CD4-positive, CD25-positive, alpha-beta regulatory T cell (primary cell): ENCODE measurements around the gene OR4N5. TPM values are rescaled to one million over a fixed set of nuclear protein-coding genes. Genes with fewer than 3 reads are reported as not detected.

Source experiments
- ATAC-seq, 2 donors: fragments of 150-1000 bp; cut with Tn5 transposase; one replicate each; pipeline ENCODE4 v1.10.0; 2021; ENCODE audit warnings: low read depth in 2 of 2, moderate number of reproducible peaks in 2 of 2, moderate library complexity in 1 of 2
- DNase-seq, 3 donors: peaks; one replicate each; pipeline versions ENCODE4 v3.0.0 to v3.0.0-alpha.2; 2012 to 2022; ENCODE audit warnings: mixed read lengths in 1 of 3
- H3K27ac ChIP-seq: one replicate; pipeline ENCODE4 v1.7.0; 2013; ENCODE audit warnings: mild to moderate bottlenecking, low read length; ENCODE audit not compliant: insufficient read depth, poor library complexity, severe bottlenecking
- H3K27me3 ChIP-seq: one replicate; pipeline ENCODE4 v1.7.0; 2013; ENCODE audit warnings: low read length; ENCODE audit not compliant: control insufficient read depth, insufficient read depth
- H3K36me3 ChIP-seq: one replicate; pipeline ENCODE4 v1.7.0; 2013; ENCODE audit warnings: mild to moderate bottlenecking, low read length, moderate library complexity; ENCODE audit not compliant: control insufficient read depth, insufficient read depth
- H3K4me1 ChIP-seq: 2 replicates; pipeline ENCODE4 v1.7.0; 2013; ENCODE audit warnings: mild to moderate bottlenecking, low read length; ENCODE audit not compliant: insufficient read depth, control insufficient read depth, poor library complexity, severe bottlenecking
- H3K4me3 ChIP-seq: one replicate; pipeline ENCODE4 v1.7.0; 2013; ENCODE audit warnings: low read depth, mild to moderate bottlenecking, low read length, moderate library complexity
- H3K9me3 ChIP-seq, 2 experiments: 1 replicate in 1 of 2; 2 replicates in 1 of 2; pipeline ENCODE4 v1.7.0; 2013; ENCODE audit warnings: low read length in 2 of 2, mild to moderate bottlenecking in 1 of 2, moderate library complexity in 1 of 2; ENCODE audit not compliant: control insufficient read depth in 2 of 2
- H3K27ac Mint-ChIP-seq, 3 donors: one replicate each; pipeline ENCODE4 v1.8.0; 2020 to 2022; ENCODE audit warnings: mild to moderate bottlenecking in 3 of 3, mixed read lengths in 3 of 3, moderate library complexity in 2 of 3
- H3K27me3 Mint-ChIP-seq: one replicate; pipeline ENCODE4 v1.8.0; 2022; ENCODE audit warnings: mild to moderate bottlenecking, mixed read lengths
- H3K36me3 Mint-ChIP-seq: one replicate; pipeline ENCODE4 v1.8.0; 2020; ENCODE audit warnings: mixed read lengths
- H3K4me1 Mint-ChIP-seq, 4 donors: one replicate each; pipeline ENCODE4 v1.8.0; 2020 to 2022; ENCODE audit warnings: mixed read lengths in 4 of 4, mild to moderate bottlenecking in 1 of 4
- H3K4me3 Mint-ChIP-seq, 4 donors: one replicate each; pipeline ENCODE4 v1.8.0; 2020 to 2022; ENCODE audit warnings: mild to moderate bottlenecking in 4 of 4, mixed read lengths in 4 of 4, moderate library complexity in 3 of 4
- H3K9me3 Mint-ChIP-seq, 7 donors: one replicate each; pipeline ENCODE4 v1.8.0; 2020 to 2022; ENCODE audit warnings: mixed read lengths in 7 of 7, mild to moderate bottlenecking in 3 of 7, moderate library complexity in 2 of 7
- polyA plus RNA-seq, 4 donors: library from polyadenylated mRNA; unstranded; fragments of 300-500 nt; fragmentation: Illumina TruSeq; gene quantifications; one replicate each; pipeline ENCODE4 v1.2.3, GENCODE V29; 2021
- total RNA-seq: library from RNA; stranded (reverse); gene quantifications from one replicate; pipeline ENCODE4 v1.2.3, GENCODE V29; 2022

Gene OR4N5
- total and polyA plus RNA-seq, 5 donors from 2014 or later, result not detected

- H3K27me3 Mint-ChIP-seq, result peaks cover 15% of the 10 kb centered on the region
- ATAC-seq, result no peak
- Histone ChIP-seq H3K4me1 (no peaks in the 10 kb centered on the region), H3K27me3 (no peaks in the 10 kb centered on the region), H3K9me3 (no peaks in the 10 kb centered on the region), H3K36me3 (no peaks in the 10 kb centered on the region), H3K27ac (no peak overlapping the region), H3K4me3 (no peak overlapping the region)
- no peaks in the 10 kb centered on the region for H3K4me1 Mint-ChIP-seq
- H3K36me3 Mint-ChIP-seq, result no peaks in the 10 kb centered on the region
- H3K9me3 Mint-ChIP-seq, result peaks cover 0 to 9% (median 0%) of the 10 kb centered on the region in 7 donors
- H3K4me3 Mint-ChIP-seq, result no peak overlapping the region
- no peak overlapping the region for H3K27ac Mint-ChIP-seq
- no peak for DNase-seq
Measured at GRCh38 chr14:20177433-20177974, 38.9 kb downstream of the OR4N5 start.

GRCh38 chr14:20179218-20179617 lies 40.6 kb downstream of the OR4N5 start:
- Mint-ChIP-seq H3K27ac (no peak overlapping the region), H3K9me3 (peaks cover 0 to 9% (median 0%) of the 10 kb centered on the region in 7 donors), H3K4me1 (no peaks in the 10 kb centered on the region), H3K36me3 (no peaks in the 10 kb centered on the region), H3K27me3 (peaks cover 15% of the 10 kb centered on the region), H3K4me3 (no peak overlapping the region)
- Histone ChIP-seq H3K27me3 (peaks cover 3% of the 10 kb centered on the region), H3K4me1 (no peaks in the 10 kb centered on the region), H3K36me3 (no peaks in the 10 kb centered on the region), H3K27ac (no peak overlapping the region), H3K4me3 (no peak overlapping the region), H3K9me3 (no peaks in the 10 kb centered on the region)
- ATAC-seq (no peak), DNase-seq (no peak)

GRCh38 chr14:20179880-20180279 lies 41.3 kb downstream of the OR4N5 start:
- Mint-ChIP-seq H3K4me1 (no peaks in the 10 kb centered on the region), H3K27ac (no peak overlapping the region), H3K36me3 (no peaks in the 10 kb centered on the region), H3K27me3 (peaks cover 14% of the 10 kb centered on the region), H3K9me3 (peaks cover 0 to 9% (median 0%) of the 10 kb centered on the region in 7 donors), H3K4me3 (no peak overlapping the region)
- no peak overlapping the region for H3K4me3 ChIP-seq
- H3K4me1 ChIP-seq, result no peaks in the 10 kb centered on the region
- ATAC-seq, result no peak
- no peak for DNase-seq
- H3K36me3 ChIP-seq, result no peaks in the 10 kb centered on the region
- H3K27ac ChIP-seq, result no peak overlapping the region
- H3K9me3 ChIP-seq, result no peaks in the 10 kb centered on the region
- peaks cover 3% of the 10 kb centered on the region for H3K27me3 ChIP-seq

GRCh38 chr14:20180486-20180885 lies 41.9 kb downstream of the OR4N5 start:
- Mint-ChIP-seq H3K36me3 (no peaks in the 10 kb centered on the region), H3K4me1 (no peaks in the 10 kb centered on the region), H3K27me3 (peaks cover 11% of the 10 kb centered on the region), H3K4me3 (no peak overlapping the region), H3K9me3 (peaks cover 0 to 9% (median 0%) of the 10 kb centered on the region in 7 donors), H3K27ac (no peak overlapping the region)
- H3K4me1 ChIP-seq, result no peaks in the 10 kb centered on the region
- DNase-seq, result no peak
- H3K27me3 ChIP-seq, result peaks cover 3% of the 10 kb centered on the region
- ATAC-seq, result no peak
- H3K27ac ChIP-seq, result no peak overlapping the region
- no peak overlapping the region for H3K4me3 ChIP-seq
- no peaks in the 10 kb centered on the region for H3K9me3 ChIP-seq
- no peaks in the 10 kb centered on the region for H3K36me3 ChIP-seq

- ATAC-seq, result no peak
- no peaks in the 10 kb centered on the region for H3K9me3 ChIP-seq
Measured at GRCh38 chr14:20184181-20184580, 45.6 kb downstream of the OR4N5 start.

GRCh38 chr14:20190596-20190995 lies 52.0 kb downstream of the OR4N5 start, which contains the start of gene OR11G2:
TSS of gene OR11G2 (plus strand) at chr14:20190896. CDS start at chr14:20197438, 6,542 bp downstream.
- H3K4me3 ChIP-seq, result no peak within 1 kb of the TSS
- no peaks in the 10 kb centered on the region for H3K9me3 ChIP-seq
- peaks cover 0 to 2% (median 0%) of the 10 kb centered on the region in 4 donors for H3K4me1 Mint-ChIP-seq
- H3K9me3 Mint-ChIP-seq, result no peaks in the 10 kb centered on the region
- no peak within 1 kb of the TSS for H3K27ac ChIP-seq
- ATAC-seq (no peak), DNase-seq (no peak)
- H3K36me3 ChIP-seq, result no peaks in the 10 kb centered on the region
- H3K27me3 Mint-ChIP-seq, result peaks cover 15% of the 10 kb centered on the region
- H3K27ac Mint-ChIP-seq, result no peak within 1 kb of the TSS
- H3K27me3 ChIP-seq, result no peaks in the 10 kb centered on the region
- no peak within 1 kb of the TSS for H3K4me3 Mint-ChIP-seq
- no peaks in the 10 kb centered on the region for H3K4me1 ChIP-seq
- H3K36me3 Mint-ChIP-seq, result no peaks in the 10 kb centered on the region

More at GRCh38 chr14:20184181-20184580, 45.6 kb downstream of the OR4N5 start:
- Mint-ChIP-seq H3K4me3 (no peak overlapping the region), H3K4me1 (no peaks in the 10 kb centered on the region), H3K36me3 (no peaks in the 10 kb centered on the region), H3K27ac (no peak overlapping the region), H3K27me3 (peaks cover 10% of the 10 kb centered on the region), H3K9me3 (peaks cover 0 to 5% (median 0%) of the 10 kb centered on the region in 7 donors)
- H3K4me1 ChIP-seq, result no peaks in the 10 kb centered on the region
- no peak overlapping the region for H3K4me3 ChIP-seq
- no peak overlapping the region for H3K27ac ChIP-seq
- peaks cover 3% of the 10 kb centered on the region for H3K27me3 ChIP-seq
- no peak for DNase-seq
- no peaks in the 10 kb centered on the region for H3K36me3 ChIP-seq

- H3K4me3 Mint-ChIP-seq, result no peak overlapping the region
- Histone ChIP-seq H3K27ac (no peak overlapping the region), H3K36me3 (no peaks in the 10 kb centered on the region), H3K27me3 (no peaks in the 10 kb centered on the region), H3K9me3 (no peaks in the 10 kb centered on the region), H3K4me1 (no peaks in the 10 kb centered on the region), H3K4me3 (no peak overlapping the region)
- DNase-seq, result no peak
- H3K27me3 Mint-ChIP-seq, result peaks cover 15% of the 10 kb centered on the region
- no peaks in the 10 kb centered on the region for H3K36me3 Mint-ChIP-seq
- no peak for ATAC-seq
- H3K27ac Mint-ChIP-seq, result no peak overlapping the region
- peaks cover 0 to 2% (median 0%) of the 10 kb centered on the region in 4 donors for H3K4me1 Mint-ChIP-seq
- no peaks in the 10 kb centered on the region for H3K9me3 Mint-ChIP-seq
Measured at GRCh38 chr14:20191396-20191795, 52.8 kb downstream of the OR4N5 start.

GRCh38 chr14:20194101-20194500 lies 55.5 kb downstream of the OR4N5 start:
- H3K27ac Mint-ChIP-seq, result no peak overlapping the region
- H3K9me3 ChIP-seq, result no peaks in the 10 kb centered on the region
- peaks cover 10% of the 10 kb centered on the region for H3K27me3 Mint-ChIP-seq
- peaks cover 2% of the 10 kb centered on the region for H3K27me3 ChIP-seq
- ATAC-seq, result no peak
- DNase-seq, result no peak
- H3K36me3 Mint-ChIP-seq, result no peaks in the 10 kb centered on the region
- H3K36me3 ChIP-seq, result no peaks in the 10 kb centered on the region
- H3K4me3 ChIP-seq, result no peak overlapping the region
- H3K4me3 Mint-ChIP-seq, result no peak overlapping the region
- no peaks in the 10 kb centered on the region for H3K4me1 ChIP-seq
- no peak overlapping the region for H3K27ac ChIP-seq
- peaks cover 0 to 2% (median 0%) of the 10 kb centered on the region in 4 donors for H3K4me1 Mint-ChIP-seq
- H3K9me3 Mint-ChIP-seq, result peaks cover 0 to 1% (median 0%) of the 10 kb centered on the region in 7 donors
